Femur (tissue), 1 donor: ENCODE measurements around the gene ARL6IP4.
"Not testable (repeated sequence)": the region's sequence is repeated elsewhere in the genome, so short reads cannot be mapped to it uniquely, and the experiment has no call there.

Source experiments
- DNase-seq: peaks from one replicate; pipeline ENCODE4 v3.0.0-alpha.2; 2017

Gene ARL6IP4

DNA sequence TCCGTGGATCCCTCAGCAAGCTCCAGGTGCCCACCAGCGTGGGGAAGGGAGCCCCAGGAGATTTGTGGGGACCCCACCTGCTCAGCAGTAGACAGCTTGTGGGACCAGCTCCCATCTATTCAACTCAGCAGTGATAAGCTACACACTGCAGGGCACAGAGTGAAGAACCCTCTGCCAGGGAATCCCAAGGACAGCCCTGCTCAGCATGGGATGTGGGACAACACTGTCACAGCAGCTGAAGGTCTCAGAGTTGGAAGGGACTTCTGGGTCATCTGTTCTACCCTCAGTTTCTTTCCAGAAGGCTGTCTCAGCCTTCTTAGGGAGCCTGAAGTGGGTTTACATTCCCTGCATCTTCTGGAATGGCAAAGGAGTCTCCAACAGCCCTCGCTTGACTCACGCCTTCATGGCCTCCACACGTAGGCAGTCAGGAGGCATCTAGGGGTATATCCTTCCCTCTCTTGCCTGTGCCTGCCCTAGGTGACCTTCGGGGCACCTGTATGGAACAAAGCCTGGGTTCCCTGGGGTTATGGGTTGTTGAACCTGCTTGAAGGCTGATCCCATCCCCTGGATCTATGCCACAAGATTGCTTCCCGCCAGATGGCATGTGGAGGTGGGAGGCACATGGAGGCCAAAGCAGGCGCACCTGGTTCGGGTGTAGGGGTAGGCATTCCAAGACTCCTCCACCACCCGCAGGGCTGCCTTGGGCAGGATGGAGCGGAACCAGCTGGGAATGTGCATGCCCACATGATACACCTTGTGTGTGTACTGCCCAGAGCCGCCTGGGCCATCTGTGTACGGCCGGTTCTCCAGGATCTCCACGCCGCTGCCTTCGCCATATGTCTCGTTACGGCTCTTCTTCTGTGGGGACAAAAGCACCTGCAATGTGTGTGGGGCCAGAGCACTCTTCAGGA, 33.0 kb downstream of the ARL6IP4 start:
- DNase-seq: no peak

DNA sequence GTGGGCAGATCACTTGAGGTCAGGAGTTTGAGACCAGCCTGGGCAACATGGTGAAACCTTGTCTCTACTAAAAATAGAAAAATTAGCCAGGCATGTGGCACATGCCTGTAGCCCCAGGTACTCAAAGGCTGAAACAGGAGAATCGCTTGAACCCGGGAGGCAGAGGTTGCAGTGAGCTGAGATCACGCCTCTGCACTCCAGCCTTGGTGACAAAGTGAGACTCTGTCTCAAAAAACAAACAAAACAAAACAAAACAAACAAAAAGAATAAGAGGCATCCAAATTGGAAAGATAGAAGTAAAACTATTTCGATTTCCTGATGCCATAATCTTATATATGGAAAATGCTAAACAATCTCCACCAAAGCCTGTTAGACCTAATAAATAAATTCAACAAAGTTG, 34.0 kb downstream of the ARL6IP4 start:
- not testable (repeated sequence) for DNase-seq

DNA sequence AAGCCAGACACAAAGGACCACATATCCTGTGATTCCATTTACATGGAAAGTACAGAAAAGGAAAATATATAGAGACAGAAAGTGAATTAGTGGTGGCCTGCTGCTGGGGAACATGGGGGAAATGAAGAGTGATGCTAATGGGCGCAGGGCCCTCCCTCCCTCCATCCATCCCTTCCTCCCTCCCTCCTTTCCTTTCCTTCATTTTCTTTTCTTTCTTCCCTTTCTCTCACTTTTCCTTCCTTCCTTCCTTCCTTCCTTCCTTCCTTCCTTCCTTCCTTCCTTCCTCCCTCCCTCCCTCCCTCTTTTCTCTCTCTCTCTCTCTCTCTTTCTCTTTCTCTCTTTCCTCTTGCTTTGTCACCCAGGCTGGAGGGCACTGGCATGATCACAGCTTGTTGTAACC, 37.3 kb downstream of the ARL6IP4 start:
- no peak for DNase-seq

DNA sequence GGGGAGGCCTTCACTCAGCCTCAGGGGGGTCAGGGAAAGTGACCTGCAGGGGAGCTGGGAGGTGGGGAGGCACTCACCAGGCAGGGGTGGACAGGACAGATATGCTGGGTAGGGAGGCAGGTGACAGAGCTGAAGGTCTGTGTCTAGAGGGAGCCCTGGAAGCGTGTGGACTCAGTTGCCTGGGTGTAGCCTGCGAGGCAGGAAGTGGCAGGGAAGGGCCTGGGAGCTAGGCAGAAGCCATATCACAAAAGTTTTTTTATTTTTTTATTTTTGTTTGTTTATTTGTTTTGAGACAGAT, 39.3 kb downstream of the ARL6IP4 start:
- DNase-seq: no peak

DNA sequence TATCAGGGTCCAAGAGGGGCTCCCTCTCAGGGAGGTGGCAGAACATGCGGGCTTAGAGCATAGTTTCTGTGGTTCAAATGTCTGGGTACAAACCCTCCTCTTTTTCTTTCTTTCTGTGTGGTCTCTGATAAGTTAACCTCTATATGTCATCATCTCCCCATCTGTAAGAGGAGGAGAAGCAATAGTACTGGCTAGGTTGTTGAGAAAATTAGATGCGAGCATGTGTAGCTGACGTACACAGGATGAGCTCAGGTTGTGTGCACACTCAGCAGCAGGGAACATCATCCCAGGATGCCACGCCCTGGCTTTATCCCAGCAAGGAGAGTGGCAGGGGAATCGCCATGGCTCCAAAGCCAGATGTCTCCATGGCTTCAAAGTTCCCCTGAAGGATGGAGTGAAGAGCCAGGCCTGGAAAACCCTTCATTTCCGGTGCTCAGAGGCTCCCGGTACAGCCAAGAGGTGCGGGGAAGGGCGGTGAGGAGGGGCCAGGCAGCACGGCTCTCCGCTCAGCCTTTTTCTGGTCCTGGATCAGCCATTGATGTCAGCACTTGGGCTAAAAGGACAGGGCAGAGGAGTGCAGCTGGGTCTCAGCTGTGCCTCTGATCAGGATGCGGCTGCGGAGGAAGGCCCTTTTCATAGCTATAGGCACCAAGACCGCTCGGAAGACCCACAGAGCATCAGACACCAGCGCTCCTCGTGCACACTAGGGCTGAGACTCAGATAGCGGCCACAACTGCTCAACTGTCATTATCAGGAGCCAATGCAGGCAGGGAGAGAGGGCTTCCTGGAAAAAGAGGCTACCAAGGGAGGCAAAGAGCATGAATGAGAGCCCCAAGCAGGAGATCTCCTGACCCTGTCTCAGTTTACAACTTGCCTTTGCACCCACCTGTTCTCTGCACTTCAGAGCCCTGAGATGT, 41.5 kb downstream of the ARL6IP4 start:
- no peak for DNase-seq

DNA sequence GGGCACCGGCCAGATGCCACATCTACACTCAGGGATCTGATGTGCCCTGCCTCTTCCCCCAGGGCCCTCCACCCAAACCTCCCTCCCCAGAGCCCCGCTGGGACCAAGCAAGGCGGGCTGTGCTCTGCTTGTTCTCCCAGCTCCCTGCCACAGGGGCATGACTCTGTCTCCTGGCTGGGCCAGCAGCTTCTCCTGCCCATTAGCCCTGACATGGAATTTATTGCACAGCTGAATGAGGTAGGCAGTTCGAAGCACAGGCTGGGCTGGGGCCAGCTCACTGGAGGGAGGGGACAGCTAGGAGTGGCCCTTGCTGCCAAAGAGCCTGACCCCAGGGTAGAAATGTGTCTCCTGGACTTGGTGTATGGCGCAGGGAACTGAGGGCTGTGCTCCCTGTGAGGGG, 42.4 kb downstream of the ARL6IP4 start:
- no peak for DNase-seq

DNA sequence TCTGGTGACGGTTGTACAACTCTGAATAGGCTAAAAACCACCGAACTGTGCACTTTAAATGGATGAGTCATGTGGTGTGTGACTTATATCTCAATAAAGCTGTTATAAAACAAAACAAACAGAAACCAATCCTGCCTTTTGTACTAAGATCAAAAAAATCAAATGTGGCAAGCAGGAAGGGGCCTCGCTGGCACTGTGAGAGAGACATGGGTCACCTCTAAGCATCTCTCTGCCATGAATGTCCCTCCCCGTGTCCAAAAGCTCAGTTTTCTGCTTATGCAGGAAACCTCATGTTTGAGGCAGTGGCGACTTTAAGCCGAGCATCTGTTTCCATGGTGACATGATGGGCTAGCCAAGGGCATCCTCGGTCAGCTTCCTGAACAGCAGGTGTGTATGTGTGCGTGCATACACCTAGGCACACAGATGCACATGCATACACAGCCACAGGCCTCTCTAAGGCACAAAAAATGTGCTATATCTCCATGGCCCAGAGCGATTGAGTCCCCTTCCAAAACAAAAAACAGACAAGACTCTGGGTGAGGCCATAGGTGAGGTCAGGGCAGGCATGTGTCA, 44.4 kb downstream of the ARL6IP4 start:
- no peak for DNase-seq

DNA sequence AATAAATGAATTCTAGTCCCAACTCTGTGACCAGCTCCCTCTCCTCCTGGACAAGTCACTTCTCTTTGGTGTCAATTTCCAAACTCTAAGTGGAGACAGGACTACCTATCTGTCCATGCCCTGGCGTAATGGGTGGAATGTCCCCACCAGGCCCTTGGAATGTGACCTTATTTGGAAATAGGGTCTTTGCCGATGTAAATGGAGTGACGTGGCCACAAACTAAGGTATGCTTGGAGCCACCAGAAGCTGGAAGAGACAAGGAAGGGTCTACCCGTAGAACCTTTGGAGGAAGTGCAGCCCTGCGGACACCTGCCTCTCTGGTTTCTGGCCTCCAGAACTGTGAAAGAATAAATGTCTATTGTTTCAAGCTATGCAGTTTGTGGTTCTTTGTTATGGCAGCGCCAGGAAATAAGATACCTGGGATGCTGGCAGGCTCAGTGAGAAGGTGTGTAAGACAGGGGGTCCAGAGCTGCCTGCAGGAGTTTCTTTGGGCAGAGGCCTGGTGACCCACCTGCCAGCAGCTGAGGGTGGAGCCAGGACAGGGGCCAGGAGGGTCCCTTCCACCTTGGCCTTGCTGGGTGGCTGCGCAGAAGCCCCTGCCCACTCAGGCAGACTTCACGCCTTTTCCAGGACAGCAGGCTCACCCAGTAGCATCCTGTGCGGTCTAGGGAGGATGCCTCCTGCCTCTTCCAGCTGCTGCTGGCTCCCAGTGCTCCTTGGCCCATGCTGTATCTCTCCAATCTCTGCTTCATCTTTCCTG, 45.8 kb downstream of the ARL6IP4 start:
- no peak for DNase-seq

DNA sequence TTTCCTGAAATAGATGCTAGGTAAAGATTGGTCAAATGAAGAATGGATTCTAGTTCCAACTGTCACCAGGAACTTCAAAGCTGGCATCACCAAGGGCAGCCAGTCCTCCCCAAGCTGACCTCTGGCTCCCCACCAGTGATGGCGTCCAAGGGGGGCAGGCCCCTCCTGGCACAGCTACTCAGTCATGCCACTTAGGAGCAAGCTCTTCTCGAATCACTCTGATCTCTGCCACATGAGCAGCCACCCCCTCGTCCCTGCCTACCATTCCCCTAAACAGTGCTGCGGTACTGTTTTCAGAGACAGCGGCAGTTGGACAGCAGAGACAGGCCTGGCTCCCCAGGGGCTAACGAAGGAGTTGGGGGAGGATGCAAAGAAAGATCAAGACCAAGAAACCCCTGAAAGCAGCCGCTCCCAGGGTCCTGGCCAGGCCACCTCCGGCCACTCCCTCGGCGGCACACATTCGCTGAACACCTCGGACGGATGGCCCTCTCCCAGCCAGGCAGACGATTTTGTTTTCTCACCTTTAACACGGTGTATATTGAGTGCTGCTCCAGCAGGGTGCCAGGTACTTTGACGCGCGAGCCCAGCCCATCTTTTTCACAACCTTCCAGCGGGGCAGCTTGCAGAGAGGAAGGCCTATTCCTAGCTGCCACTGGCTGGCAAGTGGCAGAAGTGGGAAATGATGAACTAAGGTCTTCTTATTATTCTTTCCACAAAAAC, 47.4 kb downstream of the ARL6IP4 start:
- DNase-seq: no peak

DNA sequence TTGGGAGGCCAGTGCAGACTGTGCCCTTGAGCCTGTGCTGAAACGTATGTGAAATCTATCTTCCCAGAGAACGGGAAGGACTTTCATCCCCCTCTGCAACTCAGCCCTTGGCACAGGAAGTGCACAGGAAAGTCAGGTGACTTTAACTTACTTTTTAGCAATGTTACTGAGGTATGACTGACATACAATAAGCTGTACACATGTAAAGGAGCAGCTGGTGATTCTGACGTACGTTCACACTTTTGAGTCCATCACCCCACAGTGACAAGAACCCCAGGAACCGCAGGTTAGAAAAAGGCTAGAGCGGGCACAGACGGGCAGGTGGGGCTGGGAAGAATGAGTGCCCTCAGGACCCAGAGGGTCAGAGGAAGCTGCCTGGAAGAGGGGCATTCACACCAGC, 48.0 kb downstream of the ARL6IP4 start:
- DNase-seq: no peak

DNA sequence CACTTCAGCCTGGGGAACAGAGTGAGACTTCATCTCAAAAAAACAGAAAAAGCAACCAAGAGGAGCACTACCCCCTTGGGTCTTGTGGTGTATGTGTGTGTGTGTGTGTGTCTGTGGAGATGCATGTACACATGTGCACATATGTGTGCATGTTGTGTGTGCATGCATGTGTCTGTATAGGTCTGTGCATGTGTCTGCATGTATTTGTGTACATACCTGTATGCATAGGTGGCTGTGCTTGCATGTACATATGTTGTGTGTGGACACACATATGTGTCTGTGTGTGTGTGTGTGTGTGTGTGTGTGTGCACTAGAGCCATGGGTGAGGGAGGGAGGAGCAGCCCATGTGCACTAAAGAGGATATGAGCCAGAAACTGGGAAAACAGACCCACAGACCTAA, 49.1 kb downstream of the ARL6IP4 start:
- no peak for DNase-seq

DNA sequence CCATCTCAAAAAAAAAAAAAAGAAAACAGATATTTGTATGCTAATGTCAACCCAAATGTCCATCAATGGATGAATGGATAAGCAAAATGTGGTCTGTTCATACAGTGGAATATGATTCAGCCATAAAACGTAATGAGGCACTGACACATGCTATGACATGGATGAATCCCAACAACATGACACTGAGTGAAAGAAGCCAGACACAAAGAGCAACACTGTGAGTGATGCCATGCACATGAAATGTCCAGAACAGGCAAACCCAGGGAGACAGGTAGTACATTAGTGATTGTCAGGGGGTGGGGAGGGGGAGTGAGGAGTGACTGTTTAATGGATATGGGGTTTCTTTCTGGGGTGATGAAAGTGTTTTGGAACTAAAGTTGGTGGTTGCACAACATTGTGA, 50.2 kb downstream of the ARL6IP4 start:
- no peak for DNase-seq

DNA sequence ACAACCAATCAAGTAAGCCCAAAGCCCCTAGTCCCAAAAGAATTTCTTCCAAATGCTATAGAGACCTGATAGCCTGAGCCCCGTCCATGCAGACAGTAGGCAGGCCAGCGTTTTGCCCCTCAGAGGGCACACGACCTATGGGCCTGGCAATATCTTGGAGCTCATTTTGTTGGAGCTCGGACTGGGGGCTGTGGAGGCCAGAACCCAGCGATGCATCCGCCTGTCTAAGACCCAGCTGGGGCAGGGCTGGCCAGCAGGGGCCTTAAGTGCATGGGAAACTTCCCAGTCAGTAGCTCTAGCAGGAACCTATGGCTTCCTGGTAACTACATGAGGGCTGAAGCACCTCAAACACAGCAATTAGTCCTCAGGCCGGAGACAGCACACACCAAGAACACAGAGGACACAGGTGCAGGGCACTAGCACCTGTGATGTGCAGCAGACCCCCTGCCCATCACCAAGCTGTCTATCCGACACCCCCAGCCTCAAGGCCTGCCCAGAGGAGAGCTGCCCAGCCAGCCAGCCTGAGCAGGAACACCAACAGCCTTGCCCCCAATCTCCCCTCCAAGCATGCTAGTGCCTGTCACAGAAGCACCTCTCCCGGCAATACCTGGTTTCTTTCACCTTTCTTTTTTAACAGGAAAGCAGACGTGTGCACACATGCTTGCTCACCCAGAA, 50.8 kb downstream of the ARL6IP4 start:
- DNase-seq: no peak
